ENCODE measurements around the gene LST1.

GRCh38 chr6:31558318-31558625 is 27.8 kb upstream of the LST1 start:
- TF ChIP-seq CTCF (IDR thresholded peaks at IDR 0.05; ENCODE audit: low read depth, low read length, missing input control) (no peak), NR2F2 (IDR thresholded peaks at IDR 0.05) (no peak), SP1 (IDR thresholded peaks at IDR 0.05) (no peak), MAX (IDR thresholded peaks at IDR 0.05) (no peak), TAF1 (conservative IDR thresholded peaks at IDR 0.05) (no peak), YY1 (IDR thresholded peaks at IDR 0.05) (no peak), REST (IDR thresholded peaks at IDR 0.05) (no peak), HNF4G (IDR thresholded peaks at IDR 0.05) (no peak), EGR1 (IDR thresholded peaks at IDR 0.05; ENCODE audit: low read depth in 2 of 2) (no peak)
